Lung microvascular endothelial cell (primary cell): Measurements from ENCODE around the gene RIMS4. TPM values are rescaled to one million over a fixed set of nuclear protein-coding genes. Genes with fewer than 3 reads are reported as not detected.

Experiments
- DNase-seq, 2 donors: peaks; one replicate each; pipeline versions ENCODE4 v3.0.0 to v3.0.0-alpha.2; 2010; ENCODE audit warnings: low read depth in 2 of 2
- total RNA-seq: library from RNA; depleted of rRNA; stranded (reverse); fragments of >200 nt; gene quantifications from 2 replicates; pipeline ENCODE4 v1.2.1, GENCODE V29; 2014

Gene RIMS4
- total RNA-seq, 1 donor from 2014 or later = not detected

GRCh38 chr20:44723391-44723790 lies 87.0 kb downstream of the RIMS4 start:
- DNase-seq = peak in 1 of 2 donors; percentile 82

GRCh38 chr20:44722990-44723389 lies 87.4 kb downstream of the RIMS4 start:
- no peak for DNase-seq

GRCh38 chr20:44721785-44722054 lies 88.6 kb downstream of the RIMS4 start:
- DNase-seq = no peak

- DNase-seq = peak; percentile 21 to 49
These were observed 89.2 kb downstream of the RIMS4 start for GRCh38 chr20:44720997-44721784.

GRCh38 chr20:44720621-44720996 lies 89.7 kb downstream of the RIMS4 start:
- DNase-seq = peak in 1 of 2 donors; percentile 44

GRCh38 chr20:44719841-44720240 lies 90.5 kb downstream of the RIMS4 start:
- no peak for DNase-seq

- no peak for DNase-seq
These were observed 92.4 kb downstream of the RIMS4 start for GRCh38 chr20:44717986-44718385.

GRCh38 chr20:44716309-44717106 lies 93.8 kb downstream of the RIMS4 start:
- DNase-seq = no peak

GRCh38 chr20:44715499-44716308 lies 94.6 kb downstream of the RIMS4 start:
- no peak for DNase-seq

- DNase-seq = peak; percentile 69 to 72
These were observed 95.4 kb downstream of the RIMS4 start, which contains the start of gene CCN5 for GRCh38 chr20:44714701-44715498. CCN5 (plus strand) TSS chr20:44715369; CDS start chr20:44715391, 22 bp downstream.

GRCh38 chr20:44714102-44714700 lies 96.1 kb downstream of the RIMS4 start:
- DNase-seq = no peak

GRCh38 chr20:44711237-44711636 lies 99.1 kb downstream of the RIMS4 start:
- DNase-seq = no peak

- DNase-seq = no peak
These were observed 100.5 kb downstream of the RIMS4 start for GRCh38 chr20:44709797-44710196.

GRCh38 chr20:44709380-44709779 lies 101.0 kb downstream of the RIMS4 start:
- no peak for DNase-seq

- DNase-seq = peak in 1 of 2 donors; percentile 61
These were observed 103.2 kb downstream of the RIMS4 start for GRCh38 chr20:44707018-44707579.

GRCh38 chr20:44706301-44707017 lies 103.9 kb downstream of the RIMS4 start:
- DNase-seq = peak in 1 of 2 donors; percentile 69

GRCh38 chr20:44705364-44706094 lies 104.8 kb downstream of the RIMS4 start:
- no peak for DNase-seq

GRCh38 chr20:44704551-44704971 lies 105.8 kb downstream of the RIMS4 start:
- peak in 1 of 2 donors; percentile 53 for DNase-seq

GRCh38 chr20:44703956-44704488 lies 106.3 kb downstream of the RIMS4 start:
- DNase-seq = no peak
